ENCODE measurements around the gene VSTM4. TPM values are rescaled to one million over a fixed set of nuclear protein-coding genes. Genes with fewer than 3 reads are reported as not detected.

The VSTM4 gene
- total RNA-seq, 1 donor: 10.1 TPM

DNA sequence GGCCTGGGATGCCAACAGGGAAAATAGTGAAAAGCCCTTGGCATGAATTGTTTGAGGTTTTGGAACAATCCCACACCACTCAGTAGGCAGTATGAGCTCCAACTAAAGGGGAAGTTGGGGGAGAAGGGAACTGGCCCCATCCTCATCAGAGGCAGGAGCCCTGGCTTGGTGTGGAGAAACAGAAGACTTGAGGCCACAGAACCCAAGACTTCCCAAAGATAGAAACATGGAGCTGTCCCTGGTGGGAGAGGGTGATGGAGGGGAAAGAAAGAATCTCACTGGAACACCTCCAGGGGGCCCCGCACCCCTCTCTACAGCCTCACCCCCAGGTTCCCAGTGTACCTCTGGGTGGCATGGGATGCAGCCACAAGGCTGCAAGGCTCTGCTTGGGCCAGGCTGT lies 85.7 kb downstream of the VSTM4 start:
- no peaks in the 10 kb centered on the region for H3K36me3 ChIP-seq (ENCODE audit: insufficient read depth, low read length)
- H3K27ac ChIP-seq (ENCODE audit: low read depth, low read length): no peak overlapping the region
- H3K4me1 ChIP-seq (ENCODE audit: insufficient read depth, low read length): no peaks in the 10 kb centered on the region
- no peak for DNase-seq (ENCODE audit: insufficient read length, low spot score, missing footprints)
- no peaks in the 10 kb centered on the region for H4K20me1 ChIP-seq (ENCODE audit: insufficient read depth, low read length)
- H3K4me3 ChIP-seq (ENCODE audit: insufficient read depth, low read length): no peak overlapping the region
- H3K9me3 ChIP-seq (ENCODE audit: low read depth, low read length): no peaks in the 10 kb centered on the region
- no peak overlapping the region for H2AFZ ChIP-seq (ENCODE audit: low read length)
- no peak overlapping the region for H3K4me2 ChIP-seq (ENCODE audit: insufficient read depth, low read length)
- no peak for TF ChIP-seq CTCF (IDR thresholded peaks at IDR 0.05; ENCODE audit: extremely low read depth, low read depth, low read length)
- H3K27me3 ChIP-seq (ENCODE audit: insufficient read depth, low read length): no peaks in the 10 kb centered on the region
- H3K79me2 ChIP-seq (ENCODE audit: insufficient read depth, low read length): no peaks in the 10 kb centered on the region

- no peaks in the 10 kb centered on the region for H4K20me1 ChIP-seq (ENCODE audit: insufficient read depth, low read length)
- no peak overlapping the region for H3K4me2 ChIP-seq (ENCODE audit: insufficient read depth, low read length)
- H3K4me1 ChIP-seq (ENCODE audit: insufficient read depth, low read length): no peaks in the 10 kb centered on the region
- H3K79me2 ChIP-seq (ENCODE audit: insufficient read depth, low read length): no peaks in the 10 kb centered on the region
- no peak for DNase-seq (ENCODE audit: insufficient read length, low spot score, missing footprints)
- no peaks in the 10 kb centered on the region for H3K36me3 ChIP-seq (ENCODE audit: insufficient read depth, low read length)
- H2AFZ ChIP-seq (ENCODE audit: low read length): no peak overlapping the region
- H3K27ac ChIP-seq (ENCODE audit: low read depth, low read length): no peak overlapping the region
- no peak overlapping the region for H3K4me3 ChIP-seq (ENCODE audit: insufficient read depth, low read length)
- no peaks in the 10 kb centered on the region for H3K27me3 ChIP-seq (ENCODE audit: insufficient read depth, low read length)
- no peaks in the 10 kb centered on the region for H3K9me3 ChIP-seq (ENCODE audit: low read depth, low read length)
- TF ChIP-seq CTCF (IDR thresholded peaks at IDR 0.05; ENCODE audit: extremely low read depth, low read depth, low read length): no peak
These were observed 86.7 kb downstream of the VSTM4 start for GRCh38 chr10:49028639-49029038.

GRCh38 chr10:49025347-49025983 lies 89.9 kb downstream of the VSTM4 start:
- H2AFZ ChIP-seq (ENCODE audit: low read length): no peak overlapping the region
- no peaks in the 10 kb centered on the region for H3K79me2 ChIP-seq (ENCODE audit: insufficient read depth, low read length)
- no peaks in the 10 kb centered on the region for H3K9me3 ChIP-seq (ENCODE audit: low read depth, low read length)
- no peak overlapping the region for H3K4me3 ChIP-seq (ENCODE audit: insufficient read depth, low read length)
- H3K27ac ChIP-seq (ENCODE audit: low read depth, low read length): no peak overlapping the region
- no peak for TF ChIP-seq CTCF (IDR thresholded peaks at IDR 0.05; ENCODE audit: extremely low read depth, low read depth, low read length)
- H4K20me1 ChIP-seq (ENCODE audit: insufficient read depth, low read length): no peaks in the 10 kb centered on the region
- DNase-seq (ENCODE audit: insufficient read length, low spot score, missing footprints): no peak
- no peaks in the 10 kb centered on the region for H3K27me3 ChIP-seq (ENCODE audit: insufficient read depth, low read length)
- H3K36me3 ChIP-seq (ENCODE audit: insufficient read depth, low read length): no peaks in the 10 kb centered on the region
- no peak overlapping the region for H3K4me2 ChIP-seq (ENCODE audit: insufficient read depth, low read length)
- no peaks in the 10 kb centered on the region for H3K4me1 ChIP-seq (ENCODE audit: insufficient read depth, low read length)

GRCh38 chr10:49024484-49024883 lies 90.8 kb downstream of the VSTM4 start:
- no peaks in the 10 kb centered on the region for H3K27me3 ChIP-seq (ENCODE audit: insufficient read depth, low read length)
- H2AFZ ChIP-seq (ENCODE audit: low read length): no peak overlapping the region

More at GRCh38 chr10:49024484-49024883, 90.8 kb downstream of the VSTM4 start:
- Histone ChIP-seq H3K79me2 (ENCODE audit: insufficient read depth, low read length) (no peaks in the 10 kb centered on the region), H4K20me1 (ENCODE audit: insufficient read depth, low read length) (no peaks in the 10 kb centered on the region), H3K9me3 (ENCODE audit: low read depth, low read length) (no peaks in the 10 kb centered on the region), H3K4me2 (ENCODE audit: insufficient read depth, low read length) (no peak overlapping the region), H3K4me1 (ENCODE audit: insufficient read depth, low read length) (no peaks in the 10 kb centered on the region), H3K4me3 (ENCODE audit: insufficient read depth, low read length) (no peak overlapping the region), H3K36me3 (ENCODE audit: insufficient read depth, low read length) (no peaks in the 10 kb centered on the region), H3K27ac (ENCODE audit: low read depth, low read length) (no peak overlapping the region)
- TF ChIP-seq CTCF (IDR thresholded peaks at IDR 0.05; ENCODE audit: extremely low read depth, low read depth, low read length): no peak
- no peak for DNase-seq (ENCODE audit: insufficient read length, low spot score, missing footprints)
